Activated effector memory CD4-positive, alpha-beta T cell treated with anti-CD3 and anti-CD28 coated beads, Interleukin-2, amount 50 U/mL, for 16 hours (primary cell): ENCODE data around the gene TNFRSF18.
"Not testable (repeated sequence)": the region's sequence is repeated elsewhere in the genome, so short reads cannot be mapped to it uniquely, and the experiment has no call there.

Experiments used
- DNase-seq: peaks from one replicate; pipeline ENCODE4 v3.0.0-alpha.2; 2020

TNFRSF18 gene, protein sequence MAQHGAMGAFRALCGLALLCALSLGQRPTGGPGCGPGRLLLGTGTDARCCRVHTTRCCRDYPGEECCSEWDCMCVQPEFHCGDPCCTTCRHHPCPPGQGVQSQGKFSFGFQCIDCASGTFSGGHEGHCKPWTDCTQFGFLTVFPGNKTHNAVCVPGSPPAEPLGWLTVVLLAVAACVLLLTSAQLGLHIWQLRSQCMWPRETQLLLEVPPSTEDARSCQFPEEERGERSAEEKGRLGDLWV

DNA sequence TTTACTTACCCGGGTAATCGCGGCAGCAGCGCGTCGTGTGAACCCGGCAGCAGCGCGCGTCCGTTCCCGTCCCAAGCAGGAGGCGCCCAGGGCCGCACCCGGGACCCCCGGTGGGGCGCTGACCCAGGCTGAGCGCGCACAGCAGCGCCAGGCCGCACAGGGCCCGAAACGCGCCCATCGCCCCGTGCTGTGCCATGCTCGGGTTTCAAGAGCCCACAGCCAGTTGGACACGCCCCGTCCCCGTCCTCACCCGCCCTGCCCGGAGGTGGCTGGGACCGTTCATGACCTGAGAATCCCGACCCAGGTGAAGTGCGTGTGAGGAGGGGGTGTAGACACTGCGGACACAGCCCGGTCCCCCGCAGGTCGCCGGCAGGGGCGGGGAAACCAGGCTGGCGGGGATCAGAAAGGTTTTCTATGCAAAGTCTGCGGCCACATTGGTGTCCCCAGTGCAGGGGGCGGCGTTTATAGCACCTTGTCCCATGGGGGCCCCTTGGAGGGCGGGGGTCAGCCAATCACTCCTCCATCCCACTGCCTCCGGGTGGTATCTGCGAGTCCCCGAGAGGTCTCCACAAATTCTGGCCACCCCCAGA lies at the start of gene TNFRSF18:
TNFRSF18 (minus strand) TSS at position 217 of the 590 bp plus-strand sequence; CDS start at position 196, 21 bp downstream.
- peak; percentile 88 for DNase-seq

DNA sequence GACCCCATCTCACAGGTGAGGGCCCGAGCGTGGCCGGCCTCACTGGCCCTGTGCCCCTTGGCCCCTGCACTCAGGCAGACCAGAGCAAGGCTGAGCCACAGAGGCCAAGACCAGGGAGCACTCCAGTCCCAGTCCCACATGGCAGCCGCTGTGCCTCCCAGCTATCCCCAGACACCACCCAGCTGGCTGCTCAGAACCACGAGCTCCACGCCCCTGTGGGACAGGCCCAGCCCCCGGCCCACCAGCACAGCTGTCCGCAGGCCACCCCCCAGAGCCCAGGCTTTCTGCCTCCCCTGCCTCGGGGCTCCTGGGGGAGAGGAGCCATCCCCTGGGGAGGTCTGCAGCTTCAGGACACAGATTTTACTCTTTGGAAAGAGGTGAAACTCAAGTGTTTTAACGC lies 49.2 kb upstream of the TNFRSF18 start:
- DNase-seq, result no peak

DNA sequence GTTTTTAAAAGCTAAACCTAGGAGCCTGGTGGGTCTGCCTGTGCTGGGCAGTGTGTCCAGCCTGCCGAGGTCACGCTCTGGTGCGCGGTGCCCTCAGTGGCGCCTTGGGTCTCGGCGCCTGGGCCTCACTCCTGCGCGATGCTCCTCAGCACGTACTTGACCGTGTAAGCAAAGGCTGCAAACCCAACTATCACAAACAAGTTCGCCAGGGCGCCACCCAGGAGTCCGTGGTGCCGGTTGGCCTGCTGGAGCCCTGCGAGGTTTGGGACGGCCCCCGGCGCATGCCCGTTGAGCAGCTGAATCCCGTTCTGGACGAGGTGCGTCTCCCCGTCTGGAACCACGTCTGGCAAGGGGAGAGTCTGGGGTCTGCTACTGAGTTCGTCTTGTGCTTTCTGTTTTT lies 48.7 kb upstream of the TNFRSF18 start:
- DNase-seq, result no peak

DNA sequence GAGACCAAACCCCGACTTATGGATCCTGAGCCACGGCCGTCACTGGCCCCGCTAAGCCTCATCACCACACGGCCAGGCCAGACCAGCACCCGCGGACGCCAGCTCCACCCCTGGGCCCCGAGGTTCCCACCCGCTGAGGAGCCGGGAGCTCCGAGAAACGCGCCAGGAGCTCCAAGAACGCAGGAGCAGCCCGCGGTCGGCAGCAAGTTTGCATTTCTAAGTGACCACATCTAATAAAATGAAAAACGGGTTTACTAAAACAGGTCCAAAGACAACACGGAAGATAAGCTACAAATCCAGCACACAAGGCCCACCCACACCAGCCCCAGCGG lies 48.2 kb upstream of the TNFRSF18 start:
- DNase-seq, result no peak

DNA sequence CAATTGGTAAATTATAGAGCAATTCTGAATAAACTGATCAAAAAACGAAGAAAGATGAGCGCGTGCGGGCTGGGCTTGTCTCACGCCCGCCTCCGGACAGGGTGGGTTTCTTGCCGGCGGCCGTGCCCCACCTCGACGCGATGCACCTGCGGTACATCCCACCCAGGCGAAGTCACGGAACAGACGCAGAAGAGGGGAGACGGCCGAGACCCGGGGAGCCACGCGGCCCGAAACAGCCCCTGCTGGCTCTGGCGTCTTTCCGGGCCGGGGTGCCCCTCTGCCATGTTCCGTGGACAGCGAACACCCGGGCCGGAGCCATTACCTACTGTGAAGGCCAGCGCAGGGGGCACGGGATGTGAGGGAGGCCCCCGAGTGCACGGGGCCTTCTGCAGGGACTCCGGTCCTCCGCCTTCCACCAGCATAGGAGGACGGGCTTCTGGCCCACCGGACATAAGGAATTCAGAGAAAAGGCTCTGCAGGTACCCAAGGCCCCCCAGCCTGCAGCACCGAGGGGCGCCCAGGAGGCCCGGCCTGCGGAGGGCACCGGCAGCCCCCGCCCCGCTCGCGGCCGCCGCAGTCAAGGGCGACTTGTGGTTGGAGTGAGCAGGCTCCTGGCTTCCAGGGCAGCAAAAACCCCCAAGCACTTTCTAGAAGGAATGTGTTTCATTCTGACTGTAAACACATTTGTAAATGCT lies 47.7 kb upstream of the TNFRSF18 start:
- no peak for DNase-seq

- no peak for DNase-seq
Observed at GRCh38 chr1:1253314-1253713, 46.9 kb upstream of the TNFRSF18 start.

DNA sequence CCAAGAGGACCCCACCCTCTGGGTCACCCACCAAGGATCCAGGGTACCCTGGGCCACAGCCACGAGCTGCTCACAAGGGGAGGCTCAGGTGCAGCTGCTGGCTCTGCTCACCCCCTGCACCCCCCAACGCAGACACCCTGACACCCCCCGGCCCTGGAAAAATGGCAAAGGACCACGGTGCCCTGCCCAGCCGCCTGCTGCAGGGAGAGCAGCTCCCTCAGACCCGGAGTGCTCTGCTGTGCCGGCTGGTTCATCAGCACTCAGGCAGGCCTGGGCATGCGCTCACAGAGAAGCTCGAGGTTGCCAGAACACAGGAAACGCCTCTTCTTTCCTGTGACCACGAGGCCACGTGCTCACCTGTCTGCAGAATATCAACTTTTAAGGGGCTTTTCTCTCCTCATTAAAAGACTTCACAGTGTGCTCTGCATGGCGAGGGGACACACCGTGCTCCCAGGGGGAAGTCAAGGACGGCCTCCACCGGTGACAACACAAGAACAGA lies 44.4 kb upstream of the TNFRSF18 start:
- peak; percentile 87 for DNase-seq

DNA sequence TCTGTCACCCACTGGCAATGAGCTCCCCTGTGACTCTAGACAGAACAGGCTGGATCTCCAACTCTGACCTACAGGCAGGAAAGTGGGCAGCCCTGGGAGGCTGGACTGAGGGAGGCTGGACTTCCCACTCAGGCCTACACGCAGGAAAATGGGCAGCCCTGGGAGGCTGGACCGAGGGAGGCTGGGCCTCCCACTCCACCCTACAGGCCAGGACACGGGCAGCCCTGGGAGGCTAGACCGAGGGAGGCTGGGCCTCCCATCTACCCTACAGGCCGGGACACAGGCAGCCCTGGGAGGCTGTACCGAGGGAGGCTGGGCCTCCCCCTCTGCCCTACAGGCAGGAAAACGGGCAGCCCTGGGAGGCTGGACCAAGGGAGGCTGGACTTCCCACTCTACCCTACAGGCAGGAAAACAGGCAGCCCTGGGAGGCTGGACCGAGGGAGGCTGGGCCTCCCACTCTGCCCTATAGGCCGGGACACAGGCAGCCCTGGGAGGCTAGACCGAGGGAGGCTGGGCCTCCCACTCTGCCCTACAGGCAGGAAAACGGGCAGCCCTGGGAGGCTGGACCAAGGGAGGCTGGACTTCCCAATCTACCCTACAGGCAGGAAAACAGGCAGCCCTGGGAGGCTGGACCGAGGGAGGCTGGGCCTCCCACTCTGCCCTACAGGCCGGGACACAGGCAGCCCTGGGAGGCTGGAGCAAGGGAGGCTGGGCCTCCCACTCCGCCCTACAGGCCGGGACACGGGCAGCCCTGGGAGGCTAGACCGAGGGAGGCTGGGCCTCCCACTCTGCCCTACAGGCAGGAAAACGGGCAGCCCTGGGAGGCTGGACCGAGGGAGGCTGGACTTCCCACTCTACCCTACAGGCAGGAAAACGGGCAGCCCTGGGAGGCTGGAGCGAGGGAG lies 41.9 kb upstream of the TNFRSF18 start:
- DNase-seq, result not testable (repeated sequence)

DNA sequence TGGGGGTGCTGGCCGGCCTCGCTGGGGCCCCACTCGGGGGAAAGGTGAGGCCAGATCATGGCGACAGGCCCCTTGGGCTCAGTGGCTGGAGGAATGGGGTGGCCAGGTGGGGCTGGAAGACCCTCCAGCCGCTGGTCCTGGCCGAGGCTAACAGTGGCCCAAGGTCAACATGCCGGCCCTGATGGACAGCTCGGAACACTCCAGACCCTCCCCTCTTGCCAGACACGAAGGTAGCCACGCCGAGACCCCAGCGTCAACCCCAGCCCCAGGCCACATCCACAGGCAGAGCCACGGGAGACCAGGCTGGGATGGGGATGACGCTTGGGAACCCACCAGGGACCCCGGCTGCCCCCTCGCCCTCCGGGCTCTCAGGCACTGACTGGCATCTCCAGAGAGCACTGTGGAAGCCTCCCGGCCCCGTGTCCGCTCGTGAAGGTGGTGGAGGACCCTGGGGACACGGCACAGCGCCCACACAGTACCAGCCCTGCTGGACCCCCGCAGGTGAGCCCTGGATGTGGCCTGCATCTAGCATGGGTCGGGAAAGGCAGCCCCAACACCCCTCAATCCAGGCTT lies 41.0 kb upstream of the TNFRSF18 start:
- no peak for DNase-seq

GRCh38 chr1:1246577-1247340 lies 40.4 kb upstream of the TNFRSF18 start, which contains the start of gene C1QTNF12:
C1QTNF12 (minus strand) TSS chr1:1246722; CDS start chr1:1246690, 32 bp downstream.
- no peak for DNase-seq

DNA sequence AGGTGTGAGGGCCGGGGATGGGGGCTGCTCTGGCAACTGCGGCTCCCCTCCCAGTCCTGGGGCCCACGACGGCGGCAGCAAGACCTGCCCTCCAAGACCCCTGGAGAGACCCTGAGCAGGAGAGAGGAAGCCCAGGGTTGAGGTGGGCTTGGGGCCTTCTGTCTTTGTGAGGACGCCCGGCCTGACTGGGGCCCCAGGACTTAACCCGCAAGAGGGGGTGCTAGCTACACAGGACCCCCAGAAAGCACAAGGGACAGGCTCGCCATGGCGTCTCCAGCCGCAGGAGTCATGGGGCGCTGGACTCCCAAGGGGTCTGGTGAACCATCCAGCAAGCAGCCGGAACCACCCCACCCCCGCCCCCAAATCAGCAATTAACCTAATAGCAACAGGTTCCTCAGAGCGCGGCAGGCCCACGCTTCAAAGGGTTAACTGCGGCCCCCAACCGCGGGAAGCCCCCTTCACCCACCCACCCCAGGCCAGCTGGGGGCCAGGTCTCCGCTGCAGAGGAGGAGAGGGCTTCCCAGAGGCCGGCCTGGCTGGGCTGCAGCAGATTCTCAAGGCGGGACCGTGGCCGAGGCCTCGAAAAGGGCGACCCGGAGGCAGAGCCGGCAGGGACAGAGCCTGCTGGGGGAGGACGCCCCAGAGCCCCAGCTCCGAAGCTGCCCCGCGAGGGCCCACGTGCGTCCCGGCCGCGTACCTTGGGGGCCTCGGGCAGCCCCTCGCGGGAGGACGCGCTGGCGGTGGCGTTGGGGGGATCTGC lies 39.6 kb upstream of the TNFRSF18 start:
- DNase-seq, result no peak

DNA sequence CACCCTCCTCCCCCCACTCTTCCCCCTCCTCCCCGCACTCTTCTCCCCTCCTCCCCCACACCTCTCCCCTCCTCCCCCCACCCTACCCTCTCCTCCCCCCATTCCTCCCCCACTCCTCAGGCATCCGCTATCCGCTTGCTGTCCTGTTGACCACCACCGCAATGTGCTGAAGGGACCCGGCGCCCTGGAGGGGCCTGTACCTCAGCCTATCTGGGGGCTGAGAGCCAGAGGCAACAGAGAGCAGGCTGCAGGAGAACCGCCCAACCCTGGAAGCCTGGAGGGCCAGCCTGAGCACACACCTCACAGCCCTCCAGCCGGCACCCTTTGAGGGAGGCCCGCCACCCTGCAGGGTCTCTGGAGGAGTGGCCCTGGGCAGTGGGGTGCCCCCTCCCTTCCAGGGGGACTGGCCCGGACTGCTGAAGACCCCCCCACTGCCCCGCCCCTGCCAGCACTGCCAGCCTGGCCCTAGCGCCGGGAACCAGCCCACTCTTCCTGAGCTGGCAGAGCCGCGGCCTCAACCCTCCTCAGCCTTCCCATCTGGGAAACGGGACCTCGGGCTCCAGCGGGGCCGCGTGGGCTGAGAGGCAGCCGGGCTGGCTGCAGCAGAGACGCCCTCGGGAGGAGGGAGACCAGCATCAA lies 38.9 kb upstream of the TNFRSF18 start:
- no peak for DNase-seq

DNA sequence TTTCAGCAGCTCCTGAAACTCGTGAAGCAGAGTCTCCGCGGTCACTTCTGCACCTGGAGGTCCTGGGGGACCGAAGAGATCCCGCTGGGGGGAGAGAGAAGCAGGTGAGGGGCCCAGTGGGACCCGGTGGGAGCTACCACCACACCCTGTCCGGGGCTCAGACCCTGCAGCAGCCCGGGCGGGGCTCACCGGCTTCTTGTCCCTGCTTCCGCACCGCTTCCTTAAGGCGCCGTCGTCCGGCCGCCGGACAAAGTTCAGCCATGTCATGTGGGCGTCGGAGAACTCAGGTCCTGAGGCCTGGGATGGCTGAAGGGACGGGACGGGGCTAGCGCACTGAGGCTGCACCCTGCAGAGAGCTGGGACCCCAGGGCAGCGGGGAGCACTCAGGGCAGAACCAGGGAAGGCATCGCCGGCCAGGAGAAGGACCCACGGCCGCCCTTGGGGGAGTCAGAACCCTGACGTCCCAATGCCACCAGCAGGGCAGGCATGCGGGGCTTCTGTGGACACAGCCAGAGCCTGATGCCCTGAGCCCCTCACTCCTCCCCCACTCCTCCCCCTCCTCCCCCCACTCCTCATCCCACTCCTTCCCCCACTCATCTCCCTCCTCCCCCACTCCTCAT lies 37.9 kb upstream of the TNFRSF18 start:
- no peak for DNase-seq

- no peak for DNase-seq
Observed at GRCh38 chr1:1243807-1244191, 37.4 kb upstream of the TNFRSF18 start.

GRCh38 chr1:1243266-1243660 lies 36.9 kb upstream of the TNFRSF18 start:
- no peak for DNase-seq

- no peak for DNase-seq
Observed at GRCh38 chr1:1242461-1243265, 36.3 kb upstream of the TNFRSF18 start.

- no peak for DNase-seq
Observed at GRCh38 chr1:1241588-1242219, 35.3 kb upstream of the TNFRSF18 start.

GRCh38 chr1:1240822-1241587 lies 34.6 kb upstream of the TNFRSF18 start:
- DNase-seq, result no peak
